Endothelial cell of umbilical vein (primary cell): ENCODE measurements around the gene KCMF1.

ENCODE experiments used
- EZH2 ChIP-seq: IDR thresholded peaks from 2 replicates; pipeline ENCODE4 v1.6.1; 2012; ENCODE audit warnings: borderline replicate concordance, low read depth, mild to moderate bottlenecking, moderate library complexity, low read length, inconsistent platforms; ENCODE audit not compliant: severe bottlenecking
- FOS ChIP-seq: IDR thresholded peaks from 2 replicates; pipeline ENCODE4 v1.6.1; 2011; ENCODE audit warnings: mild to moderate bottlenecking, low read length, moderate library complexity, borderline replicate concordance; ENCODE audit not compliant: insufficient read depth
- POLR2A ChIP-seq: IDR thresholded peaks from 2 replicates; pipeline ENCODE4 v1.6.1; 2012; ENCODE audit warnings: low read depth, mild to moderate bottlenecking, control low read depth, low read length
- POLR2AphosphoS5 ChIP-seq: IDR thresholded peaks from 2 replicates; pipeline ENCODE4 v1.6.1; 2012; ENCODE audit warnings: low read depth, mild to moderate bottlenecking, control low read depth, low read length, moderate library complexity; ENCODE audit not compliant: insufficient read depth
- TF ChIP-seq, protein P1 (sequence below), 2 donors: IDR thresholded peaks; 1 replicate in 1 of 2; 2 replicates in 1 of 2; pipeline ENCODE4 v1.5.1; 2011; ENCODE audit warnings: low read length in 2 of 2, mild to moderate bottlenecking in 2 of 2, moderate library complexity in 2 of 2, control low read depth in 1 of 2, inconsistent platforms in 1 of 2, low read depth in 1 of 2; ENCODE audit not compliant: insufficient read depth in 1 of 2; ENCODE audit errors: extremely low read depth in 1 of 2

DNA sequence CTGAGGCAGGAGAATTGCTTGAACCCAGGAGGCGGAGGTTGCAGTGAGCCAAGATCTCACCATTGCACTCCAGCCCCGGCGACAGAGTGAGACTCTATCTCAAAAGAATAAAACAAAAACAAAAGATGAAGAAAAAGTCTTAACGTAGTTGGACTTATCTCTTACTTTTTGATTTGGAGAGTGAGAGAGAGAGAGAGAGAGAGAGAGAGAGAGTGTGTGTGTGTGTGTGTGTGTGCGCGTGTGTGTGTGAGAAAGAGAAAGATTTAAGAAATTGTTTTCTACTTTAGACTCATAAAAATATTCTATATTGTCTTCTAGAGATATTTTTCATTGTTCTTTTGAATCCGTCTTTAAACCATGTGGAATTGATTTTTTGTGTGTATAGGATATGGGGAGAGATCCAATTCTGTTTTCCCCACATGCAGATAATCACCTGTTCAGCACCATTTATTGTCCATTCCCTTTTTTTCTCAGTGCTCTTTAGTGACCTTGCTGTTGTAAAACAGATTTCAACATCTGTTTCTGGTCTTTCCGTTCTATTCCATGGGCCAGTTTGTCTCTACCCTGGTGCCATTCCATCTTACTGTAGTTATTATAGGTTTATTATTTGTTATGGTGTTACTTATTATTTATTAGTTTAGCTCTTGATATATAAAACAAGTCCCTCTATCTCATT, 53.5 kb downstream of the KCMF1 start:
- TF ChIP-seq EZH2: no peak
- TF ChIP-seq, protein P1, sequence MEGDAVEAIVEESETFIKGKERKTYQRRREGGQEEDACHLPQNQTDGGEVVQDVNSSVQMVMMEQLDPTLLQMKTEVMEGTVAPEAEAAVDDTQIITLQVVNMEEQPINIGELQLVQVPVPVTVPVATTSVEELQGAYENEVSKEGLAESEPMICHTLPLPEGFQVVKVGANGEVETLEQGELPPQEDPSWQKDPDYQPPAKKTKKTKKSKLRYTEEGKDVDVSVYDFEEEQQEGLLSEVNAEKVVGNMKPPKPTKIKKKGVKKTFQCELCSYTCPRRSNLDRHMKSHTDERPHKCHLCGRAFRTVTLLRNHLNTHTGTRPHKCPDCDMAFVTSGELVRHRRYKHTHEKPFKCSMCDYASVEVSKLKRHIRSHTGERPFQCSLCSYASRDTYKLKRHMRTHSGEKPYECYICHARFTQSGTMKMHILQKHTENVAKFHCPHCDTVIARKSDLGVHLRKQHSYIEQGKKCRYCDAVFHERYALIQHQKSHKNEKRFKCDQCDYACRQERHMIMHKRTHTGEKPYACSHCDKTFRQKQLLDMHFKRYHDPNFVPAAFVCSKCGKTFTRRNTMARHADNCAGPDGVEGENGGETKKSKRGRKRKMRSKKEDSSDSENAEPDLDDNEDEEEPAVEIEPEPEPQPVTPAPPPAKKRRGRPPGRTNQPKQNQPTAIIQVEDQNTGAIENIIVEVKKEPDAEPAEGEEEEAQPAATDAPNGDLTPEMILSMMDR (IDR thresholded peaks at IDR 0.05; ENCODE audit: extremely low read depth in 1 of 2, insufficient read depth in 1 of 2, low read depth in 1 of 2, low read length in 2 of 2): no peak
- TF ChIP-seq POLR2A: no peak
- no peak for TF ChIP-seq FOS
- TF ChIP-seq POLR2AphosphoS5: no peak
